ENCODE results near the gene HPD.
"Not testable (repeated sequence)": the region's sequence is repeated elsewhere in the genome, so short reads cannot be mapped to it uniquely, and the experiment has no call there.

Gene HPD

DNA sequence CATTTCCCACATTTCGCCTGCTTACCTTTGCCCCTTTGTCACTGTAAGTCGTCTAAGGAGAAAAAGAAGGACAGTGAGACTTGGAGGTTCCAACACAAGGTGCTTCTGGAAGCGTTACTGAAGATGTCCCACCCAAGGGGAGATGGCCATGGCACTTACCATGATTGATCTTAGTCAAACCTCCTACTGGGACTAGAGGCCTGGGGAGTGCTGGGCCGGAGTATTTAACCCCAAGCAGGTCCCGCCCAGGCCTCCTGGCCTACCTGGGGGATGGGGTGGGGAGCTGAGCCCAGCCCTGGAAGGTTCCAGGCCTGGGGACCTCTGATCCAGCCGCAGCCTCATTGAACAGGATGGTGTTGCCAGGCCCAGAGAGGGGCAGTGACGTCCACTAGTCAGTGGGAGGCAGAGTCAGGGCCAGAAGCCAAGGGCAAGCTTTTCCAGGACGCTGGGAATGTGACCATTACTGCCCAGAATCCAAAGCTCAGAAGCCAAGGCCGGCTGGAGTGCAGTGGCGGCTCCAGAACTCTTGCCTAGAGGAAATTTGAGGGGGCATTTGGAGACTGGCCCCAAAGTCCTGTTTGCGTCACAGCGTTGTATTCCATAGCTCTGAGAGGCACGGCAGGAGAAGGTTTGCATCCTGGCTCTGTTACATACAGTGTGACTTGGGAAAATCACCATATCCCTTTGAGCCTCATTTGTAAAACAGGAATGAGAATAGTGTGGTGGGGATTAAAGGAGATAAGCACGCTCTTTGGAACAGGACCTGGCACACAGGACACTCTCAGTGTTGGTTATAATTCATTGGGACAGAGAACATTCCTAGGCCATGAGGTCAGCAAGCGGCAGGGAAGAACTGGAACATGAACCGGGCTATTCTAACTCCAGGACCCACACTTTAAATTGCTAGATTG, at the start of gene HPD:
TSS of gene HPD (minus strand) at position 198 of the 911 bp plus-strand sequence. CDS start at position 162, 36 bp downstream.
- peak; percentile 87 for DNase-seq (ENCODE audit: low read depth)

DNA sequence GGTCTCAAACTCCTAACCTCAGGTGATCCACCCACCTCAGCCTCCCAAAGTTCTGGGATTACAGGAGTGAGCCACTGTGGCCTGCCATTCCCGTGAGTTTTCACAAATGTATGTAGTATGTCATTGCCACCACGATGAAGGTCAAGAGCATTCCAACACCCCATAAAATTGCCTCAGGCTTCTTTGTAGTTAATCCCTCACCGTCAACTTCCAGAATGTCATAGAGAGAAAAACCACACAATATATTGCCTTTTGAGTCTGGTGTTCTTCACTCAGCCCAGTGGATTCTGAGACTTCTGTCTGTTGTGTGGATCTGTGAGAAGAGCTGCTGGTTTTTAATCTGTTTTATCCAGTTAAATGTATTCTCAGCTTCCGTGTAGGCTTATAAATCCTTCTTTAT, 47.1 kb upstream of the HPD start:
- DNase-seq (ENCODE audit: low read depth), result peak; percentile 75

DNA sequence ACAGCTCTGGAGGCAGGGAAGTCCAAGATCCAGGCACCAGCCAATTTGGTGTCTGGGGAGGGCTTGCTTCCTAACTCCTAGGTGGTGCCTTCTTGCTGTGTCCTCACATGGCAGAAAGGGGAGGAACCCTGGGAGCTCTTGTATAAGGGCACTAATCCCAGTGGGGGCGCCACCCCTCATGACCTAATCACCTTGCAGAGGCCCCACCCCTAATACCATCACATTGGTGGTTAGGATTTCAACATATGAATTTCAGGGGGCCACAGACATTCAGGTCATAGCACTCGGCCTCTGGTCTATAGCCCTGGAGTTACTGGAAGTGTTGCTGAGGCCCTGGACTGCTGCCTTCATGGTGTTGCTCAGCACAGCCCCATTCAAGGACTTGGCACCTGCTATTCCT, 44.5 kb upstream of the HPD start:
- peak; percentile 51 for DNase-seq (ENCODE audit: low read depth)

DNA sequence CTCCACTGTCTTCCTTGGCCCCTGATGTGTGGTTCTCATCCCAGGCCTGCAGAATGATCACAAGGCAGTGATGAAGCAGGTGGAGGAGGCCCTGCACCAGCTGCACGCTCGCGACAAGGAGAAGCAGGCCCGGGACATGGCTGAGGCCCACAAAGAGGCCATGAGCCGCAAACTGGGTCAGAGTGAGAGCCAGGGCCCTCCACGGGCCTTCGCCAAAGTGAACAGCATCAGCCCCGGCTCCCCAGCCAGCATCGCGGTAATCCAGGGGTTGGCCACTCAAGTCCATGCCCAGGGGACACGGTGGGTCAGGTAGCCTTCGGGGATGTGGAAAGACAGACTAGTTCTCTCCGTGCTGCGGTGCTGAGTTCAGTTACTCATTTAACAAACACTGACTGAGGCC, 40.9 kb upstream of the HPD start:
- DNase-seq (ENCODE audit: low read depth), result no peak

DNA sequence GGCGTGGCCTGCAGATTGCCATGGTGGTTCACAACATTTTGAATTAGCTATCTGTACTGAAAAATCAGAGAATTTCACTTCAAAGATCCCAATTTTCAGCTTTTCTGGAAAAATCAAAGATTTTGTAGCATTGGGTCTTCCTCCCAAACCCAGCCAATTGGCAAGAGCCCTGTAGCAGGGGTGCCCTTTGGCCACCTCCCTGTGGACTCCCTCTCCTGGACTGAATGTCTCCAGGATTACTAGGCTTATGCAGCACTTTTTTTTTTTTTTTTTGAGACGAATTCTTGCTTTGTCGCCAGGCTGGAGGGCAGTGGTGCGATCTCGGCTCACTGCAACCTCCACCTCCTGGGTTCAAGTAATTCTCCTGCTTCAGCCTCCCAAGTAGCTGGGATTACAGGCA, 39.6 kb upstream of the HPD start:
- no peak for DNase-seq (ENCODE audit: low read depth)

DNA sequence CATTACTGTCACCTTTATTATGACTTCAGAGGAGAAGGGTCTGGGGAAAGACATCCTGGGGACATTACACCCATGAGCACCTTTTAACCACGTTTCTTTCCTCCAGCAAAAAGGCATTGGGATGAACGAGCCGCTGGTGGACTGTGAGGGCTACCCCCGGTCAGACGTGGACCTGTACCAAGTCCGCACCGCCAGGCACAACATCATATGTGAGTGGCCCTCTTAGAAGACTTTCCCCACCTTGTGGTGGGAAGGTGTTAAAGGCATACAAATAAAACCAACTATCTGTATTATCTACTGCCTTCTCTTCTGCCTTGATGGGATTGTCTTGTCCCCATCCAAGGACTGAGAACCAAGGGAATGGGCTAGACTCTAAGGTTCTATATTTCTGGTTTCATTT, 36.0 kb upstream of the HPD start:
- DNase-seq (ENCODE audit: low read depth), result peak; percentile 74

DNA sequence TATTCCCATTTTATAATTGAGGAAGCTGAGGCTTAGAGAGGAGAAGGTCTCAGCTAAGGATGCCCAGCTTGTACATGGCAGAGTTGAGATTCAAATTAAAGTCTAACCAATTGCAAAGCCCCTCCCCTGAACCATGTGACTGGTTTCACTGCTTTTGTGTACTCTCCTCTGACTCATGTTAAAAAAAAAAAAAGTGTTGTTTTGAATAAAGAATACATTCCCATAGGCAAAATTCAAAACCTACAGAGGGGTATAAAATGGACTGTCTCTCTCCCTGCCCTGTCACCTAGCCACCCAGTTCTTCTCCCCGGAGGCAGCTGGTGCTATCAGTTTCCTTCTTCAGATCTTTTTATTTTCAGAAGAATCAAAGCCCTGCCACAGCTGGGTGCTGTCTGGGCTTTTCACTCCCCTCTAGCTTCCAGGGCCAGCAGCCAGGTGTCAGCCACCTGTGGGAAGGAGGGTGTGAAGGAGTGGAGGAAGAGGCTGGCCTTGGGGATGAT, 35.4 kb upstream of the HPD start:
- DNase-seq (ENCODE audit: low read depth), result peak; percentile 75

DNA sequence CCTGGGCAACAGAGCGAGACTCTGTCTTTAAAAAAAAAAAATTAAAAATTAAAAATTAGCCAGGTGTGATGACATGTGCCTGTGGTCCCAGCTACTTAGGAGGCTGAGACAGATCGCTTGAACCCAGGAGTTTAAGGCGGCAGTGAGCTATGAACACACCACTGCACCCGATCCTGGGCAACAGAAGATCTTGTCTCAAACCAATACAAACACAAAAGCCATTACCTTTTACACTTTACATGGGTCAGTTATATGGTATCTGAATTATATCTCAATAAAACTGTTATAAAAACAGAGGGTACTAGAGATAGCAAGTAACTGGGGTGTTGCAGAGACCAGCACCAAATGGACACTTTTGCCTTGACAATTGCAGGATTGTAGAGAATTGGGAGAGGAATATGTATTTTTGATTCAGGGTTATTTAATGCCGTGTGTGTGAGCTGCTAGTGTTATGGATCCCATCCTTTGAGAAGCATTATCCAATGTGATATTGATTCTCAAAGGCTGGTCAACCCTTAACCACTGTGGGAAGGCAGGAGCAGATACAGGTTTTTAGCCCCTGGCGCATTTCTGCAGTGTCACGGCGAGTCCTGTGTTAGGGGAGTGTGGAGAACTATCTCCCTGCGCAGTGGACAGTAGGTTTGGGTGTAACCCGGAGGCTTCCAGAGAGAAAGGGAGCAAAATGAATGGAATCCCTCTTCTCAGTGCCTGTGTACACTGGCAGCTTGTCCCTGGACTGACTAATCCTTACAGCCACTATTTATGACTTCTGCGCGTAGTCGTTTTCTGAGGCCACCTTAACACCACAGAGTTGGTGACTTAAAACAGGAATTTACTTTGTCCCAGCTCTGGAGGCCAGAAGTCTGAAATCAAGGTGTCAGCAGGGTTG, 34.3 kb upstream of the HPD start:
- no peak for DNase-seq (ENCODE audit: low read depth)

DNA sequence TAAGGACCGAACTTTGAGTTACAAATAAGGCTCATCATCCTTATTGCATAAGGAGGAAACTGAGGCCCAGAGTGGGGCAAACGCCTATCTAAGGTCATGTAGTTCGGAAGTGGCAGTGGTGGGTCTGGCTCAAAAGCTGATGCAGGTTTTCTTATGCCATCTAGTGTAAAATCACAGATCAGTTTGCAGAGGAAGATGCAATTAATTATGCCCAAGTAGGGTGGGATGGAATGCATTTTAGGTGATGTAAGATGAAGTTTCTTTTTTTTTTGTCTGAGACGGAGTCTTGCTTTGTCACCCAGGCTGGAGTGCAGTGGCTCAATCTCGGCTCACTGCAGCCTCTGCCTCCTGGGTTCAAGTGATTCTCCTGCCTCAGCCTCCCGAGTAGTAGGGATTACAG, 31.0 kb upstream of the HPD start:
- DNase-seq (ENCODE audit: low read depth), result not testable (repeated sequence)

DNA sequence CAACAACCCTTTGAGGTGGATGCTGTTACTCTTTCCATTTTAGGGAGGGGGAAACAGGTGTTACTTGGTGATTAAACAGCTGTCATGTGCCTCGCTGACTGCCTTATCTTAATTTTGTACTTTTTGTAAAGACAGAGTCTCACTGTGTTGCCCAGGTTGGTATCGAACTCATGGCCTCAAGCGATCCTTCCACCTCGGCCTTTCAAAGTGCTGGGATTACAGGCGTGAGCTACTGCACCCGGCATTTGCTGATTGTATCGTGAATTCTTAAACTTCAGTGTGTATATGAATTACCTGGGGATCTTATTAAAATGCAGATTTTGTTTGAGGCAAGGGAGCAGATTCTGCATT, 30.6 kb upstream of the HPD start:
- no peak for DNase-seq (ENCODE audit: low read depth)

DNA sequence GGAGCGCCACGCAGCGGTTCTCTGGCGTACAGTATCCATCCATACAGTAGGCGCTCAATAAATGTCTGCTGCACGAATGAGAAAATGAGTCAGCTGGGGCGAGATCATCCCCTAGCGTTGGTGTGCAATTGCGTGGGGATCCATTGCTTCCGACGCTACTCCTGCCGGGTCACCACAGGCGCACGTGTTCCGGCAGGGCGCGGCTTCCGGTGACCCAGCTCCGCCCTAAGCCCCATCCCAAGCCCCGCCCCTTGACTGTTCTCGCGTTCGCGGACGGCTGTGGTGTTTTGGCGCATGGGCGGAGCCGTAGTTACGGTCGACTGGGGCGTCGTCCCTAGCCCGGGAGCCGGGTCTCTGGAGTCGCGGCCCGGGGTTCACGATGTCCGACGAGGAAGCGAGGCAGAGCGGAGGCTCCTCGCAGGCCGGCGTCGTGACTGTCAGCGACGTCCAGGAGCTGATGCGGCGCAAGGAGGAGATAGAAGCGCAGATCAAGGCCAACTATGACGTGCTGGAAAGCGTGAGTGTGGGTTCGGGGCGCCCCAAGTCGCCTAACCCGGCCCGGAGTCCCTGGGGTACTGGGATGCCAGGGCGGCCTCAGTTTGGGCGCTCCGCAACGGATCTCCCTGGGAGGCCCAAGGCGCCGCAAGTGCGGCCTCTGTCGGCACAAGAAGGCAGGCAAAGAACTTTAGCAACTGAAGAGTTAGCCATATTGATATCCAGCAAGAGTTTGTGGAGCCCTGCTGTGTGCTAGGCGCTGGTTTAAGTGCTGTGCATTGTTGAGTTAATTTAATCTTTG, 30.0 kb upstream of the HPD start, which contains the start of gene PSMD9:
TSS of gene PSMD9 (plus strand) at position 313 of the 796 bp plus-strand sequence. CDS start at position 380, 67 bp downstream.
- DNase-seq (ENCODE audit: low read depth), result peak; percentile 99

DNA sequence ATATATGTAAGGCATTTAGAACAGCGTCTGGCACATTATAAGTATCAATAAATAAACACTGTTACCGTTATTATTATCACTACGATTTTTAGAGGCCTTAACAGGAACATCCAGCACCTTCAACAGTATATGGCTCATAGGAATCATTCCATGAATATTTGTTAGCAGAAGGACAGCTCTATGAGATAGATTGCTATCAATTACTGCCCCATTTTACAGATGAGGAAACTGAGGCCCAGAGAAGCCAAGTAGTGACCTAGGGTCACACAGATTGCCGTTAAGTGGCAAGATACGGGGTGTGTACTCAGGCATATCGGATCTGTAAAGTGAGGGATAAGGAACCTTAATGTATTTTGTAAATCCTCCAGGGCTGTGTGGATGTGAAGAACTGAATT, 29.4 kb upstream of the HPD start:
- no peak for DNase-seq (ENCODE audit: low read depth)

DNA sequence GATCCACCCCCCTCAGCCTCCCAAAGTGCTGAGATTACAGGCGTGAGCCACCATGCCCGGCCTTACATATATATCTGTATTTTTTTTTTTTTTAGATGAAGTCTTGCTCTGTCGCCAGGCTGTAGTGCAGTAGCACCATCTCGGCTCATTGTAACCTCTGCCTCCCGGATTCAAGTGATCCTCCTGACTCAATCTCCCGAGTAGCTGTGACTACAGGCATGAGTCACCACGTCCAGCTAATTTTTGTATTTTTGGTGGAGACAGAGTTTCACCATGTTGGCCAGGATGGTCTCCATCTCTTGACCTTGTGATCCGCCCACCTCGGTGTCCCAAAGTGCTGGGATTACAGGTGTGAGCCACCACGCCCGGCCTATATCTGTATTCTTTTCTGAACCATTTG, 26.5 kb upstream of the HPD start:
- DNase-seq (ENCODE audit: low read depth), result peak; percentile 37

DNA sequence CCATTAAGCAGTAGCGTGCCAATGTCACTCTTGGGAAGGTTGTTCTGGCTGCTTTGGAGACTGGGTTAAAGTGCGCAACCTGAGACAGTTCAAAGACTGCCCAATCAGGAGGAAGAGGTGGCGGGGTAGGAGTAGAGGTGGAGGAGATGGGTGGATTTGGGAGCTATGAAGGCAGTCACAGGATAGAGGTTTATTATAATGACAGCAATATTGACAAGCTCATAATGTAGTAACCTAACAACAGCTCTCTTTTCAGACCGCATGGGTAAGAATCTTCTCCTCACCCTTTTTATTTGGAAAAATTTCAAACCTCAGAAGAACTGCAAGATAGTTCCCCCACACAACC, 24.6 kb upstream of the HPD start:
- no peak for DNase-seq (ENCODE audit: low read depth)

DNA sequence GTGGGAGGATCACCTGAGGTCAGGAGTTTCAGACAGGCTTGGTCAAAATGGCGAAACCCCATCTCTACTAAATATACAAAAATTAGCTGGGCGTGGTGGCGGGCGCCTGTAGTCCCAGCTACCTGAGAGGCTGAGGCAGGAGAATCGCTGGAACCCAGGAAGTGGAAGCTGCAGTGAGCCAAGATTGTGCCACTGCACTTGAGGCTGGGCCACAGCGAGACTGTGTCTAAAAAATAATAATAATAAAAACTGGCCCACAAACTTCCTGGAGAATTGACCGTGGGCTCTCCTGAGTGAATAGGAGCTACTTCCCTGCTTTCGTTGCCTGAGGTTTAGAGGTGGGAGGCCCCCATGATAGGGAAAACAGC, 17.4 kb upstream of the HPD start:
- not testable (repeated sequence) for DNase-seq (ENCODE audit: low read depth)

DNA sequence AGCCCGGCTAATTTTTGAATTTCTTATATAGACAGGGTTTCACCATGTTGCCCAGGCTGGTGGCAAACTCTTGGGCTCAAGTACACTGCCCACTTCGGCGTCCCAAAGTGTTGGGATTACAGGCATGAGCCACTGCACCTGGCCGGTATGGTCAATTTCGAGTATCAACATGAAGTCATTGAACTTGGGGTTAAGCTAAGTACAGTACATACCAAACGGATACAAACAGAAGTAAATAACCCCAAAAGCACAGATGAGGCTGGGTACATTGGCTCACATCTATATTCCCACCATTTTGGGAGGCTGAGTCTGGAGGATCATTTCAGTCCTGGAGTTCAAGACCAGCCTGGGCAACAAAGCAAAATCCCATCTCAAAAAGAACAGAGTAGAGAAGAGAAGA, 16.9 kb upstream of the HPD start:
- DNase-seq (ENCODE audit: low read depth), result no peak

DNA sequence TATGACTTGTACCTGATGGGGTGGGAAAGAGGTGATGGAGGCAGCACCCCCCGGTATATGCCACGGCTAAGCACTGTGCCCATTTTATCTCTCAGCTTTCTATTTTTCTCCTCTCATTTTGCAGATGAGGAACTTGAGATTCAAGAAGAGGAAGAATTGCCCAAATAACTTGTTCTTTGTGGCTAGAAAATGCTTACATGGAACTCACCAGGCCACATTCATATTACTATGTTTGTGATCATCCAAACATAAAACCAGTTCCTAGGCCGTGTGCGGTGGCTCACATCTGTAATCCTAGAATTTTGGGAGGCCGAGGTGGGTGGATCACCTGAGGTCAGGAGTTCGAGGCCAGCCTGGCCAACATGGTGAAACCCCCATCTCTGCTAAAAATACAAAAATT, 15.4 kb upstream of the HPD start:
- DNase-seq (ENCODE audit: low read depth), result no peak

DNA sequence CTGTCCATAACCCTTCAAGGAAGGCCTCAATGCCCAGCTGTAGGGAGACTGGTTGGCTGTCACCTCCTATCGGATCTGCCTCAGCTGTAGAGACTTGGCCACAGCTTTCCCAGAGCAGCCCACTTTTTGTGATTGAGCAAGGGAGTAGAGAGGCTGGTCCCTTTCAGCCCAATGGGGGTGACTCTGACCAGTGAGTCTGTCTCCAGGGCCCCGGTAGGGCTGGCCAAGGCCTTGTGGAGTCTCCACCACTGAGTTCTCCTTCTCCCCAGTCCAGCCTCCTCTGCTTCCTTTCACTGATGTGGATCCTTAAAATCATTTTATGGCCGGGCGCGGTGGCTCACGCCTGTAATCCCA, 14.5 kb upstream of the HPD start:
- DNase-seq (ENCODE audit: low read depth), result peak; percentile 51

DNA sequence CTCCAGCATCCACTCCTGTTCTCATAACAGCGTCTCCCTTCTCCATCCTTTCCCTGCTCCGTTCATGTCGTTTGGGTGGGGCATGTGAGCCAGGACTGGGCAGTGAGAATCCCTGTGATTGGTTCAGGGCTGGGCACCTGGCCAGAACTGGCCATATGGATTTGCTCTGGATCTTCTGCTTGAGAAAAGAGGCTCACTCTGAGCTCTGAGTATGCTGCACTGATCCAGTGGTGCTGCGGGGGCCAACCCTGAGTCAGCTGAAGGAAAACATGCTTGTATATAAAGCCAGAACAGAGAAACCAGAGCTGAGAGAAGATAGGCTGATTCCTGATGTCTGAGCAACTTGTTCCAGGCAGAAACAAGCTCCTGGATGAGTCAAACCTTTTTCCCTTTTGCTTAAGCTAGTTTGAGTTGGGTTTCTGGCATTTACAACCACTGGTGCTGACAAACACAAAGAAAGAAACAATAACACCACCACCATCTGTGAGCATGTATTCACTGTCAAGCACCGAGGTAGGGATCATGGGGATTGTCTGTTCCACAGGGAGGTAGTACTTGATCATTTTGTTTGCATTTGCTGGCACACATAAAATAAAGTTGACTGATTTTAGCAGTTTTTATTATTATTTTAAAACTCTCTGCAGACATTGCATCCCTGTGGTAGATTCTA, 14.0 kb upstream of the HPD start:
- peak; percentile 99 for DNase-seq (ENCODE audit: low read depth)

DNA sequence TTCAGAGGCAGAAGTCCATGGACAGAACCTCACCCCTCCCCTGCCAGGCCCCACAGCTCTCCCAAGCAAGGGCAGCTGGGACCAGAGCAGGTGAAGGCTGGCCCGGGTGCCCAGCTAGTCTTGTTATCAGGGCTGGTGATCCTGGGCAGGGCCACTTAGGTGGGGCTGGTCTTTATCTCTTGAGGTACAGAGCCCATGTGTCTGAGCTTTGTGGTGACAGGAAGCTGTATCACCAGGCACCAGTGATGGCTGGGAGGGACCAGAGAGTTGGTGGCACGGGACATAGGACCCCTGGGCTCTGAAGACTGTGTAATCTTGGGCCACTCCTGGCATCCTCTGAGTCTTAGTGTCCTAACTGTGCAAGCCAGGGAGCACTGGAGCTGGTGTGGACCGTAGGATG, 12.8 kb upstream of the HPD start:
- no peak for DNase-seq (ENCODE audit: low read depth)

DNA sequence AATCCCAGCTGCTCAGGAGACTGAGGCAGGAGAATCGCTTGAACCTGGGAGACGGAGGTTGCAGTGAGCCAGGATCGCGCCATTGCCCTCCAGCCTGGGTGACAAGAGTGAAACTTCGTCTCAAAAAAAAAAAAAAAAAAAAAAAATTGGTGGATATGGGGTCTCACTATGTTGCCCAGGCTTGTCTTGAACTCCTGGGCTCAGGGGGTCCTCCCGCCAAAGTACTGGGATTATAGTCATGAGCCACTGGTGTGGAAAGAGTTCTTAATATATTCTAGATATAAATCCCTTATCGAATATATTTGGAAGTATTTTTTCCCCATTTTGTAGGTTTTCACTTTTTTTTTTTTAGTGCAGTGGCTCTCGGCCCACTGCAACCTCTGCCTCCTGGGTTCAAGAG, 10.6 kb upstream of the HPD start:
- not testable (repeated sequence) for DNase-seq (ENCODE audit: low read depth)

DNA sequence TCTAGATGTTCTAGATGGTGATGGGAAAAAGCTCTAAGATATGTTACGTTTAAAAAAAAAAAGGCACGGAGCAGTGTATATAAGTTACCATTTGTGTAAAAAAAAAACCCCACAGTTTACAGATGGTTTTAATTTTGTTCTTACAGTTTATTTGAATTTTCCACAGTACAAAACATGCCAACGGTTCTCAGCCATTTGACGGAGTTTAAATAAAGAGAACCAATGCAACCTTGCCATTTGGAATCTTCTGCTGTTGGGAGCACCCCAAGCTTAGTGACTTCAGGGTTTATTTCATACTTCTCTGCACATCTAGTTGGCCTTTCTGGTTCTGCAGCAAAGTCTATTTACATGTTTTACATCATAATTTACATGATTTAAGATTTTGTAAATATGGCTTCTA, 7.7 kb upstream of the HPD start:
- DNase-seq (ENCODE audit: low read depth), result no peak

Measured in amniotic epithelial cell (primary cell).